Stimulated activated CD4-positive, alpha-beta T cell treated with anti-CD3 and anti-CD28 coated beads, Interleukin-2, amount 100 ng/mL, for 48 hours (primary cell): ENCODE results near the gene AKAP3.

Experiments
- DNase-seq, 2 donors: peaks; one replicate each; pipeline ENCODE4 v3.0.0-alpha.2; 2020

AKAP3 gene

GRCh38 chr12:4591180-4591687, 57.6 kb downstream of the AKAP3 start:
- no peak for DNase-seq

- no peak for DNase-seq
Observed at GRCh38 chr12:4589941-4590340, 58.9 kb downstream of the AKAP3 start.

- no peak for DNase-seq
Observed at GRCh38 chr12:4588916-4589315, 59.9 kb downstream of the AKAP3 start.

GRCh38 chr12:4587108-4587507, 61.7 kb downstream of the AKAP3 start:
- DNase-seq: no peak

GRCh38 chr12:4586500-4586899, 62.4 kb downstream of the AKAP3 start:
- DNase-seq: no peak

GRCh38 chr12:4584896-4585295, 64.0 kb downstream of the AKAP3 start:
- DNase-seq: no peak

- DNase-seq: no peak
Observed at GRCh38 chr12:4584281-4584680, 64.6 kb downstream of the AKAP3 start.

DNA sequence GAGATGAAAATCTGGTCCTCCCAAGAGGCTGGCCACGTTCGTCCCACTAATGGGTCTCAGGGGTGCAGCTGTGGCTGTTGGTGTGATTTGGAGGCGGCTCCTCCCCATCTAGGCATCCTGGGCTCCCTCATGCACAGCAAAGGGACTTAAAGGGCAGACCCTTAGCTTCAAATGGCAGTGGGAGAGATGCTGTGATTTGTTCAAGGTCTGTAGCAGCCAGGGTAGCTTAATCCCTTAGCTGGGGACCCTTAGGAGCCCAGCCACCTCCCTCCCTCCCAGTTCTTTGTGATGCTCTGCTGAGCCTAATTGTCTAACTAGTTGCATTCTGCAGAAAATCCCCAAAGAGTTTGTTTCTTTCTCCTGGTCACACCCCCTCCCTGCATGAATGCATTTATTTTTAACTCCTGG, 68.6 kb downstream of the AKAP3 start:
- no peak for DNase-seq

GRCh38 chr12:4579305-4580102, 69.3 kb downstream of the AKAP3 start:
- no peak for DNase-seq

- DNase-seq: no peak
Observed at GRCh38 chr12:4572680-4573079, 76.2 kb downstream of the AKAP3 start.

DNA sequence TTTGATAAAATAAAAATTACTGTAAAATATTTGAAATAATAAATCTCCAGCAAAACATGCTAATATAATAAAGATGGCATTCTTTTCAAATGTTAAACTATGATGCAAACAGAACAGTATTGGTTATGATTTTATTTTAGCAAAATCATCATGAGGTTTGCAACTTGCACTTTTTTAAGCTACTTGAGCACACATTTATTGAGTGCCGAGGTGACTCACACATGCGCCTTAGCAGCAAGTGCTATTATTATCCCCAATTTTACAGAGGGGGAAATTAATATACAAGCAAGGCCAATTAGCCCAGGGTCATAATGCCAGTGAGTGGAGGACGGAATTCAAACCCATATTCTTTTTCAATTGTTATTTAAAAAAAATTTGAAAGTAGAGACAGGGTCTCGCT, 79.6 kb downstream of the AKAP3 start:
- no peak for DNase-seq

- no peak for DNase-seq
Observed at GRCh38 chr12:4567073-4567881, 81.6 kb downstream of the AKAP3 start.

- no peak for DNase-seq
Observed at GRCh38 chr12:4566474-4566873, 82.4 kb downstream of the AKAP3 start.
